HTERT RPE-1 (cell line): ENCODE measurements around the gene JAK3.
"Not testable (repeated sequence)": the region's sequence is repeated elsewhere in the genome, so short reads cannot be mapped to it uniquely, and the experiment has no call there.

ENCODE experiments used
- in situ Hi-C: fragments of 300-500 bp; cut with MboI; formaldehyde crosslinking; loops from 4 replicates; pipeline ENCODE4 v1.14.3; 2020; ENCODE audit warnings: low sequenced_read_pairs

The JAK3 gene

DNA sequence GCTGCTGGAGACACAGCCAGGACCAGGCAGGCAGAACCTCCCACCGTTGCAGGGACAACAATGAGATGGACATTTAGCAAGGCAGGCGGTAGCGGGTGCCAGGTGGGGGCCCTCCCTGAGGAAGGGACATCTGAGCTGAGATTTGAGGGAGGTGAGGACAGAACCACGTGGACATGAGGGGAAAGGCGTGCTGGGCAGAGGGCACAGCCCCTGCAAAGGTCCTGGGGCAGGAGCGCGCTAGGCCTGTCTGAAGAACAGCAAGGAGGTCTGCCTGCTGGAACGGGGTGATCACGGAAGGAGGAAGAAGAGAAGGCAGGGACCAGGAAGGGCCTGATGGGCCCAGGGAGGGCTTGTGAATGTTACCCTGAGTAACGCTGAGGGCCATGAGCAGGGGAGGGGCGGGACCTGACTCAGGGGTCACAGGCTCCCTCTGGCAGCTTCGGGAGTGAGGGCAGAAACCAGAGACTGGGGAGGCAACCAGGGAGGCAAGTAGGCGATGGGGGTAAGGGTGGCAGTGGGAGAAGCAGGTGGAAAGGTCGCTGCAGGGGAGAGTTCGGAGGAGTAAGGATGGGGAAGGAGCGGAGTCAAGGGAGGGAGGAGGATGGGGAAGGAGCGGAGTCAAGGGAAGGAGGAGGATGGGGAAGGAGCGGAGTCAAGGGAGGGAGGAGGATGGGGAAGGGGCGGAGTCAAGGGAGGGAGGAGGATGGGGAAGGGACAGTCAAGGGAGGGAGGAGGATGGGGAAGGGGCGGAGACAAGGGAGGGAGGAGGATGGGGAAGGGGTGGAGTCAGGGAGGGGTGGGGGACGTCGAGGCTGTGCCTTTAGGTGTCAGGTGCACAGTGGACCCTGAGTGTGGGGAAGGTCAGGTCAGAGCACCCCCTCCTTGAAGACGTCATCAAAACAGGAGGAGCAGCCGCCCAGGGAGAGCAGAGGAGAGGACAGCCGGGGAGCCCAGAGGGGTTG, 68.5 kb downstream of the JAK3 start:
- in situ Hi-C loops: no loop called here

DNA sequence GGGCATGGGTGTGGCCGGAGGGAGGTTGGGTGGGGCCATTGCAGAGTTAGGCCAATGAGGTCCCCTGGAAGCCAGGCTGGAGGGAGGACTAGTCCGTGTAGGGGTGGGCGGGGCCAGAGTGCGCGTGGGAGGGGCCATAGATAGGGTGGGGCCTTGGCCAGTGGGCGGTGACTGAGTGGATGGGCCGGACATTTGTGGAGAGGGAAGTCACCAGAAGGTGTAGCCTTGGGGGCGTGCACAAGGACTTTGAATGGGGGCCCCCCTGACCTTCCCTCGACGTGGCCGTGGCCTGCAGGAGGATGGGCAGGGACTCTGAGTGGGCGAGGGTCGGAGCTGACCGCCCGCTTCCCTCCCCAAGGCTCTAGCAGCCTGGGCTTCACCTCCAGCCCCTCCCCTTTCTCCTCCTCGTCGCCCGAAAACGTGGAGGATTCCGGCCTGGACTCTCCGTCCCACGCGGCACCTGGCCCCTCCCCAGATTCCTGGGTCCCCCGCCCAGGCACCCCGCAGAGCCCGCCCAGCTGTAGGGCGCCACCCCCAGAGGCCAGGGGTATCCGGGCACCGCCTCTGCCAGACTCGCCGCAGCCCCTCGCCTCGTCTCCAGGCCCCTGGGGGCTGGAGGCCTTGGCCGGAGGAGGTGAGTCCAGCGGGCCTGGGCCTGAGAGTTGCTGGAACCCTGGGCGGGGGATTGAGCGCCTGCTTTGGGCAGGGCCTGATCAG, 69.4 kb downstream of the JAK3 start:
- in situ Hi-C loops: no loop called here

DNA sequence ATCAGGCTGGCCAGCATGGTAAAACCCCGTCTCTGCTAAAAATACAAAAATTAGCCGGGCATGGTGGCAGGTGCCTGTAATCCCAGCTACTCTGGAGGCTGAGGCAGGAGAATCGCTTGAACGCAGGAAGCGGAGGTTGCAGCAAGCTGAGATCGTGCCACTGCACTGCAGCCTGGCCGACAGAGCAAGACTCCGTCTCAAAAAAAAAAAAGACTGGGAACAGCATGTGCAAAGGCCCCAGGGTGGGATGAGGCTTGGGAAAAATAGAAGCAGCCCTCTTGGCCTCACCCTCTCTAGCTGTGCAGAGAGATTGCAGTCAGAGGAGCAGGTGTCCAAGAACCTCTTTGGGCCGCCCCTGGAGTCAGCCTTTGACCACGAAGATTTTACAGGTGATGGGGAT, 69.9 kb downstream of the JAK3 start:
- in situ Hi-C loops: not testable (repeated sequence)

DNA sequence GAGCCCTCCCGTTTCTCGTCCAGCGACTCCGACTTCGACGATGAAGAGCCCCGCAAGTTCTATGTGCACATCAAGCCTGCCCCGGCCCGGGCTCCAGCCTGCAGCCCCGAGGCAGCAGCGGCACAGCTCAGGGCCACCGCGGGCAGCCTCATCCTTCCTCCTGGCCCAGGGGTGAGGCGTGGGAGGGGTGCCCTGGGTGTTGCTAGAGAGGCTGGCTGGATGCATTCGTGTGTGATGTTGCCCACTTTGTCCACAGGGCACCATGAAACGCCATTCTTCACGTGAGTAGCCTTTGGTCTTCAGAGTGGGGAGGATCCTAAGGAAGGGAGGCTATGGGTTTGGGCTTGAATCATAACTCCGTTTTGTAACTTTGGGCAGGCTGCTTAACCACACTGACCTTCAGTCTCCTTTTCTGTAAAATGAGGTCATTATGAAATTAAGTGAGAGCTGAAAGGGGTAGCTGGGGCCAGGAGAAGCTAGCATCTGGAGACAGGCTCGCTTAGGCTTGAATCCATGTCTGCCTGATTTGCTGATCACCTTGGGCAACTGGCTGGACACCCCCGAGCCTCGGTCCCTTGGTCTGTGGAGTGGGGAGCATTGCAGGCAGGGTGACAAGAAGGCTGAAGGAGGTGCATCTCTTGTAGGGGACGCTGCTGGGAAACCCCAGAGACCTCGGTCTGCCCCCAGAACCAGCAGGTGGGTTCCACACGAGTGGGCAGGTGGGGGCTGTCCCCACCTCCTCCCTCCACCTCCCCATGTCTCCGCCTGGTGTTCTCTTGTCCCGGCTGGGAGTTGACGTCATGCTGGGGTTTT, 71.6 kb downstream of the JAK3 start:
- in situ Hi-C loops: no loop called here

DNA sequence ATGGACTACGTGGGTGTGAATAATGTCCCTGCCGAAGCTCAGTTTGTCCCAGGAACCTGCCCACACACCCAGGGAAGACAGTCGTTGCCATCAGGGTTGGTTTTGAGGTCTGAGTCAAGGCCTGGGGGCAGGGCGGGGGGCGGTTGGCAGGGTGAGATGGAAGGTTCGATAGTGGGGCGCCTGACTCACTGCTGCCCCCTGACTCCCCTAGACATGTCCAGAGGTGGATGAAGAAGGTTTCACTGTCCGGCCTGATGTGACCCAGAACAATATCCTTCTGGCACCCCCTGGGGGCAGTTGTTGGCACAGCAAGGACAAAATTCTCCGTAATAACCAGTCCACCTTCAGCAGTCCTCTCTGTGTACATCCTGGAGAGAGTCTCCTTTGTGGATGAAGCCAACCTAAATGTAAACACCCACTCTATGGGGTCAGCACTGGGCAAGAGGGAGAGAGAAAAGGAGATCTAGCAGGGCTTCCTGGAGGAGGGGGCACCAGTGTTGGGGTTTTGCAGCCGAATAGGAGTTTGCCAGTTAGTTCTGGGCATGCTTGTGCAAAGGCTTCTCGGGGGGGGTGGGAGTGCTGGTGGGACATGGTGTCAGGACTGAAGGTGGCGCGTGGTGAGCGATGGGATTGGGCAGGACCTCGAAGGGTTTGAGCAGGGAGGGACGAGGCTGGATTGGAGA, 72.4 kb downstream of the JAK3 start:
- in situ Hi-C loops: no loop called here
